ENCODE data around the gene RHBDD1.

DNA sequence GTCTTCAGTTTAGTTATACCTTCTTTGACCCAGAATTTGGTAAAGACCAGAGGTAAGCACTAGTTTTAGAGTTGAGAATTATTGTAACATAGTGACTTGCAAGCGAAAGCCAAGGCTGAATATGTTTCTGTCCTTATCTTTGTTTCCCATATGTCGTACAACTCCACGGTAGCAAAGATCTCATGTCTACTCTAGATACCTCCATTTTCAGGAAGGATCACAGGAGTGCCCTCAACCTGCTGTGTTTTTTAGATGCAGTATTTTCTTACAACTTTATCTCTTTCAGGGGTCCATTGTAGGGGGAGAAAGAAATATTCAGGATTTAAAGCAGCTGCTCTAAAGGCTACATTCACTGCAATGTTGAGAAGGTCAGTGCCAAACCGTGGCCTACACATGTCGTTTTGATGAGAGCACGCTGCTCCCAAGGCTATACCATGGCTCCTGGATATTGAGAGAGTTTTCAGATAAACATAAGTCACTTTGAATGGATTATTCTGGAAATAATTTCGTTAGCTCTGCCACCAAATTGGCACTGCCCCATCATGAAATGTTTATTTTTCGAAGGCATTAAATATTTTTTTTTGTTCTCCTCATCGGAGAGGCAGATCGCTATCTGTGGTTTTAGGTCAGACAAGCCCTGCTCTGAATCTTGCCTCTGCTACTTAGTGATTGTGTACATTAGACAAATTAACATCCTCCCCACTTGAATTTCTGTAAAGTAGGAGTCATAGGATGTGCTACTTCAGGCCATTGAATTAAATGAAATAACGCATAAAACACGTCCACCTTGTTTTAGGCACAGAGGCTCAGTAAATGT lies 2.1 kb downstream of the RHBDD1 start:
- no peak for TF ChIP-seq CTCF (IDR thresholded peaks at IDR 0.05)
- TF ChIP-seq POLR2A (IDR thresholded peaks at IDR 0.05) = no peak

Data from lower leg skin (tissue), 3 donors.